ENCODE measurements around the gene MRTFB. TPM values are rescaled to one million over a fixed set of nuclear protein-coding genes. Genes with fewer than 3 reads are reported as not detected.

MRTFB gene
- total RNA-seq, 2 experiments from 2014 or later, result 18.0 to 19.4 TPM

DNA sequence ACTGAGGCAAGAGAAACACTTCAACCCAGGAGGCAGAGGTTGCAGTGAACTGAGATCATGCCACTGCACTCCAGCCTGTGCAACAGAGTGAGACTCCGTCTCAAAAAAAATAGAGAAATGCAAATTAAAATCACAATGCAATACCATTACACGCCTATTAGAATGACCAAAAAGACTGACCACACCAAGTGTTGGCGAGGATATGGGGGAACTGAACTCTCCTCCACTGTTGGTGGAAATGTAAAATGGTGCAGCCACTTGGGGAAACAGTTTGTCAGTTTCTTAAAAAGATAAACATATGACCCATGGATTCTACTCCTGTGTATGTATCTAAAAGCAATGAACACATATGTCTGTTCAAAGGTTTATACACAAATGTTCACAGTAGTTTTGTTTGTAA lies 204.8 kb downstream of the MRTFB start:
- Mint-ChIP-seq H3K27me3 (no peaks in the 10 kb centered on the region), H3K27ac (no peak overlapping the region), H3K36me3 (ENCODE audit: low read depth) (no peaks in the 10 kb centered on the region), H3K4me1 (ENCODE audit: low read depth) (no peaks in the 10 kb centered on the region), H3K4me3 (no peak overlapping the region), H3K9me3 (peaks cover 3% of the 10 kb centered on the region)
- H3K4me3 ChIP-seq (ENCODE audit: low read length), result no peak overlapping the region
- H3K27ac ChIP-seq (ENCODE audit: low read depth in 1 of 2, low read length in 2 of 2), result no peak overlapping the region
- H3K36me3 ChIP-seq (ENCODE audit: insufficient read depth, low read length), result no peaks in the 10 kb centered on the region
- H3K27me3 ChIP-seq (ENCODE audit: control insufficient read depth in 1 of 2, insufficient read depth in 2 of 2, low read length in 2 of 2), result no peaks in the 10 kb centered on the region
- peaks cover 0 to 1% of the 10 kb centered on the region in 2 experiments for H3K9me3 ChIP-seq (ENCODE audit: control insufficient read depth in 1 of 2, insufficient read depth in 1 of 2, low read length in 2 of 2)
- ATAC-seq (ENCODE audit: poor library complexity) (no peak), DNase-seq (no peak)
- POLR2A ChIA-PET, result no interaction called here
- H3K4me1 ChIP-seq (ENCODE audit: insufficient read depth, low read length), result no peaks in the 10 kb centered on the region
- TF ChIP-seq, protein P1, sequence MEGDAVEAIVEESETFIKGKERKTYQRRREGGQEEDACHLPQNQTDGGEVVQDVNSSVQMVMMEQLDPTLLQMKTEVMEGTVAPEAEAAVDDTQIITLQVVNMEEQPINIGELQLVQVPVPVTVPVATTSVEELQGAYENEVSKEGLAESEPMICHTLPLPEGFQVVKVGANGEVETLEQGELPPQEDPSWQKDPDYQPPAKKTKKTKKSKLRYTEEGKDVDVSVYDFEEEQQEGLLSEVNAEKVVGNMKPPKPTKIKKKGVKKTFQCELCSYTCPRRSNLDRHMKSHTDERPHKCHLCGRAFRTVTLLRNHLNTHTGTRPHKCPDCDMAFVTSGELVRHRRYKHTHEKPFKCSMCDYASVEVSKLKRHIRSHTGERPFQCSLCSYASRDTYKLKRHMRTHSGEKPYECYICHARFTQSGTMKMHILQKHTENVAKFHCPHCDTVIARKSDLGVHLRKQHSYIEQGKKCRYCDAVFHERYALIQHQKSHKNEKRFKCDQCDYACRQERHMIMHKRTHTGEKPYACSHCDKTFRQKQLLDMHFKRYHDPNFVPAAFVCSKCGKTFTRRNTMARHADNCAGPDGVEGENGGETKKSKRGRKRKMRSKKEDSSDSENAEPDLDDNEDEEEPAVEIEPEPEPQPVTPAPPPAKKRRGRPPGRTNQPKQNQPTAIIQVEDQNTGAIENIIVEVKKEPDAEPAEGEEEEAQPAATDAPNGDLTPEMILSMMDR (IDR thresholded peaks at IDR 0.05), result no peak
- CTCF ChIA-PET, result no interaction called here
- intact Hi-C loops (cut with DNase I, micrococcal nuclease), result no loop called here

- H3K4me3 ChIP-seq (ENCODE audit: low read length), result no peak overlapping the region
- H3K27ac ChIP-seq (ENCODE audit: low read depth in 1 of 2, low read length in 2 of 2), result no peak overlapping the region
- ChIA-PET POLR2A (no interaction called here), CTCF (no interaction called here)
- Mint-ChIP-seq H3K4me1 (ENCODE audit: low read depth) (no peaks in the 10 kb centered on the region), H3K27me3 (no peaks in the 10 kb centered on the region), H3K27ac (no peak overlapping the region), H3K36me3 (ENCODE audit: low read depth) (no peaks in the 10 kb centered on the region), H3K4me3 (no peak overlapping the region), H3K9me3 (no peaks in the 10 kb centered on the region)
- intact Hi-C loops (cut with DNase I, micrococcal nuclease), result no loop called here
- ATAC-seq (ENCODE audit: poor library complexity), result no peak
- H3K9me3 ChIP-seq (ENCODE audit: control insufficient read depth in 1 of 2, insufficient read depth in 1 of 2, low read length in 2 of 2), result no peaks in the 10 kb centered on the region
- no peaks in the 10 kb centered on the region for H3K36me3 ChIP-seq (ENCODE audit: insufficient read depth, low read length)
- no peak for DNase-seq
- TF ChIP-seq, protein P1 (IDR thresholded peaks at IDR 0.05), result no peak
- H3K4me1 ChIP-seq (ENCODE audit: insufficient read depth, low read length), result no peaks in the 10 kb centered on the region
- no peaks in the 10 kb centered on the region for H3K27me3 ChIP-seq (ENCODE audit: control insufficient read depth in 1 of 2, insufficient read depth in 2 of 2, low read length in 2 of 2)
Measured at GRCh38 chr16:14278749-14279148, 207.6 kb downstream of the MRTFB start.

- peaks cover 11% of the 10 kb centered on the region for H3K4me1 Mint-ChIP-seq (ENCODE audit: low read depth)
- CTCF ChIA-PET, result no interaction called here
- H3K36me3 Mint-ChIP-seq (ENCODE audit: low read depth), result peaks cover 8% of the 10 kb centered on the region
- H3K27me3 Mint-ChIP-seq, result peaks cover 5% of the 10 kb centered on the region
- intact Hi-C loops (cut with DNase I, micrococcal nuclease), result loop anchor here in 1 of 2 experiments (10.0 kb wide), 1 partner anchor 354 kb away; the partner anchor contains the start of genes BFAR and PARN
- H3K9me3 ChIP-seq (ENCODE audit: control insufficient read depth in 1 of 2, insufficient read depth in 1 of 2, low read length in 2 of 2), result no peaks in the 10 kb centered on the region
- DNase-seq (no peak), ATAC-seq (ENCODE audit: poor library complexity) (no peak)
- H3K27ac ChIP-seq (ENCODE audit: low read depth in 1 of 2, low read length in 2 of 2), result no peak overlapping the region
- peaks cover 10% of the 10 kb centered on the region for H3K4me1 ChIP-seq (ENCODE audit: insufficient read depth, low read length)
- TF ChIP-seq, protein P1 (IDR thresholded peaks at IDR 0.05), result no peak
- no peak overlapping the region for H3K27ac Mint-ChIP-seq
- no peaks in the 10 kb centered on the region for H3K36me3 ChIP-seq (ENCODE audit: insufficient read depth, low read length)
- POLR2A ChIA-PET, result no interaction called here
- H3K9me3 Mint-ChIP-seq, result no peaks in the 10 kb centered on the region
- no peak overlapping the region for H3K4me3 ChIP-seq (ENCODE audit: low read length)
- H3K4me3 Mint-ChIP-seq, result no peak overlapping the region
- H3K27me3 ChIP-seq (ENCODE audit: control insufficient read depth in 1 of 2, insufficient read depth in 2 of 2, low read length in 2 of 2), result no peaks in the 10 kb centered on the region
Measured at GRCh38 chr16:14280541-14280940, 209.4 kb downstream of the MRTFB start.
